Myocyte (in vitro differentiated cells): ENCODE measurements around the gene TESMIN. TPM values are rescaled to one million over a fixed set of nuclear protein-coding genes. Genes with fewer than 3 reads are reported as not detected.

ENCODE experiments used
- DNase-seq: peaks from one replicate; pipeline ENCODE4 v3.0.0-alpha.2; 2012; ENCODE audit warnings: low read depth
- polyA plus RNA-seq: library from polyadenylated mRNA; unstranded; fragments of >200 nt; gene quantifications from one replicate; pipeline ENCODE4 v1.2.1, GENCODE V29; 2012; ENCODE audit warnings: missing spikeins
- total RNA-seq: library from RNA; depleted of rRNA; stranded (reverse); fragments of >200 nt; gene quantifications from 2 replicates; pipeline ENCODE4 v1.2.3, GENCODE V29; 2014

TESMIN gene, protein sequence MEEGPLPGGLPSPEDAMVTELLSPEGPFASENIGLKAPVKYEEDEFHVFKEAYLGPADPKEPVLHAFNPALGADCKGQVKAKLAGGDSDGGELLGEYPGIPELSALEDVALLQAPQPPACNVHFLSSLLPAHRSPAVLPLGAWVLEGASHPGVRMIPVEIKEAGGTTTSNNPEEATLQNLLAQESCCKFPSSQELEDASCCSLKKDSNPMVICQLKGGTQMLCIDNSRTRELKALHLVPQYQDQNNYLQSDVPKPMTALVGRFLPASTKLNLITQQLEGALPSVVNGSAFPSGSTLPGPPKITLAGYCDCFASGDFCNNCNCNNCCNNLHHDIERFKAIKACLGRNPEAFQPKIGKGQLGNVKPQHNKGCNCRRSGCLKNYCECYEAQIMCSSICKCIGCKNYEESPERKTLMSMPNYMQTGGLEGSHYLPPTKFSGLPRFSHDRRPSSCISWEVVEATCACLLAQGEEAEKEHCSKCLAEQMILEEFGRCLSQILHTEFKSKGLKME
- not detected in 2 replicates for total RNA-seq
- not detected for polyA plus RNA-seq

DNA sequence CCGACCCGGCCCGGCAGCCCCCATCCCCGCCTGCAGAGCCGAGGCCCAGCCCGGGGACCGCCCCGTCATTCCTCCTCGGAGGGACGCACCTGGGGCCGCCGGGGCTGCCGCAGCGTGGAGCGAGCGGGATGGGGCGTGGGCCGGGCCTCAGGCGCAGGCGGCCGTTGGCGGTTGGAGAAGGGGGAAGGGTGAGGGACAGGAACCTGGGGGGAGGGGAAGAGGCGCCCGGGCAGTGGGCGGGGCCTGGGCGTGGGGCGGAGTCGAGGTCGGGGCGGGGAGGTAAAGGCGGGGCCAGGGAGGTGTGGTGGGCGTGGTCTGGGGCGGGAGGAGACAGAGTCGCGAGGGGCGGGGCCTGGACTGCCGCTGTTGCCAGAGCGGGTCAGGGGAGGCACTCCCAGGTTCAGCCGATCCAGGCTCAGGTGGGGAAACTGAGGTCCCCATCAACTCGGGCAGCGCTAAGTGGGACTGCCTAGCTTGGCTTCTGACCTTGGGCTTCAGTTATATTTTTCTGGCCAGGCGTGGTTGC is at the start of gene TESMIN:
TSS of gene TESMIN (minus strand) at position 190 of the 526 bp plus-strand sequence. CDS start 860 bp downstream, outside the sequence.
- no peak for DNase-seq

- no peak for DNase-seq
These were observed 47.0 kb upstream of the TESMIN start for GRCh38 chr11:68798221-68798813.

DNA sequence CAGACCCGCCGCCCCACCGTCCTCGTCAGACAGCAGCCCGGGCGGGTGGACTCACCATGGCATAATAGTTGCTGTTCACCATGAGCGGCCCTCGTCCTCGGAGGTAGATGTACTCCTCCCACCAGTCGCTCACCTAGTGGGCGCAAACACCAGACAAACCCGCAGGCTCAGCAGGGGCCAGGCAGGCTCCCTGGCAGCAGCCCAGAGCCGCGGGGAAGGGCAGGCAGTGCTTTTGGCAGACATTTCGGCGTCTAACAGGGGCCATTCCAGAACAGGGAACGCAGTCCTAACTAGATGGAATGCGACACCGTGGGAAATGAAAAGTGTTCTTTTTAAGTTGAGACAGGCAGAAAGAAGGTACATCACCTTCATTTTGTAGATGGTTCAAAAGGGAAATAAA is 45.5 kb upstream of the TESMIN start:
- DNase-seq: no peak

GRCh38 chr11:68792400-68792966 is 41.2 kb upstream of the TESMIN start:
- no peak for DNase-seq

DNA sequence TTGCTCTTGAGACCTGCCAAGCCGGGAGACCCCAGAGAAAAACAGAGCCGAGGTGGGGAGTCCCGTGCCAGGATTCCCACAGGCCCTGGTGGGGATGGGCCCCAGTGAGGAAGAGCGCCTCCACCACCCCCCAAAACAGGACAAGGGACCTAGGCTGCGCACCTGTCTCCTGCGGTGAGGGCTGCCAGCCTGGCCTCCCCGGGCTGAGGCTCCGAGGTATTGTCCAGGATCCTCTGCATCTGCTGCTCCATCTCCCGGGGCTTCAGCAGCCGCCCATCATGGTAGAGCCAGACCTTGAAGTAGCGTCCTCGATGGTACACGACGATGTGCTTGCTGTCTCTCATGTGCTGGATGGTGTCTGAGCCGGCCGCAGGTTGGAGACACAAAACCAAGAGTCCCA is 33.3 kb upstream of the TESMIN start:
- DNase-seq: no peak

DNA sequence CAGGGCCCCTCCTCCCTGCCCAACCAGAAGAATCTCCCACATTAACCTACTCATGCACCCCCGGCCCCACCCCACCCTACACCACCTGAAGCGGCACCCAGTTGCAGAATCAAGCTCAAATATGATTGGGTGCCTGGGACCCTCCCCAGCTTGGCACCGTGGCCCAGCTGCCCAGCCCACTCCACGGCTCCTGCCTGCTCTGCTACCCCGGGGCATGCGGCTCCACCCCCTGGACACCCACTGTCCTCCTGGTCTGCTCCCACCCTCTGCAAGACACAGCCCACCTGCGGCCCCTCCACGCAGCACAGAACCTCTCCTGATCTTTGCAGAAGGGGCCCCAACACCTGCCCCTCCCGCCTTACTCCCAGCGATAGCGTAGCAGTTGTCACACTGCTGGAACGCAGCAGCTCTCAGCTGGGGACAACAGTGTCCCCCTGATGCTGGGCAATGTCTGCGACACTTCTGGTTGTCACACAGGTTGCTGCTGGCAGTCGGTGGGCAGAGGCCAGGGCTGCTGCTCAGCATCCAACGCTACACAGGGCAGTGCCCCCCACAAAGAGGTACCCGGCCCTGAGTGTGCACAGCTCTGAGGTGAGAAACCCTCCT is 32.0 kb upstream of the TESMIN start:
- no peak for DNase-seq

DNA sequence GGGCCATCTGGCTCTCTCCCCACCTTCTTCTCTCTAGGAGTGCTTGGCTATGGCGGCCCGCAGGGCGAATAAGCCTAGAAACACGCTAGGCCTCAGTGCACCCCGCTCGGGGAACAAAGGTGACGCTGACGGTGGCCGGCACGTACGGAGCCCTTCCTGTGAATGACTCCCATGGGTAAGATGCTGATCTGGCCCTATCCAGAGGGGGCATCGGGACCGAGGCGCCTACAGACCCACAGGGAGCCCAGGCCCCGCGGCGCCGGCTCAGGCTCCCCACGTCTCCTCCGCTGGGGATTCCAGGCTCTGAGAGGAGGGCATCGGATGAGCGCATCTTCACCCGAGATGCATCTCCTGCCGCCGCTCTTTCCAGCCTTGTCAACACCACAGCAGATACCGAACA is 31.4 kb upstream of the TESMIN start:
- DNase-seq: no peak

DNA sequence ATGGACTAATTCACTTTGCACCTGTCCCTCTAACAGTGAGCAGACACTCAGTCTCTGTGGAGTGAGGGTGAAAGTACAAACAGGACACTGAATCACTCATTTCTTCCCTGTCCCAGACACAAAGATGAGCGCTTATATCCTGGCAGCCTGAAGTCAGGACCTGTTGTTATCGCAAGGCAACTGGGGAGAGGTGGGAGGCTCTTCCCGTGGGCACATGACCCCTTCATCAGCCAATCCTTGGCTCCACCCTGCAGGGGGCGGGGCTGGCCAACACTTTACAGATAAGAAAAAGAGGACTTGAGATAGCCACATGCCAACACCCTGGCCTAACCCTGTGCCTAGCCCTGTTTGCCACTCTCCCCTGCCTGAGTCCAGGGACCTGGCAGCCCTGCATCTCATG is 29.5 kb upstream of the TESMIN start:
- no peak for DNase-seq

- DNase-seq: no peak
These were observed 26.9 kb upstream of the TESMIN start for GRCh38 chr11:68778205-68778604.

GRCh38 chr11:68776442-68777235 is 25.3 kb upstream of the TESMIN start:
- DNase-seq: peak; percentile 17

- no peak for DNase-seq
These were observed 24.6 kb upstream of the TESMIN start for GRCh38 chr11:68775951-68776388.

- no peak for DNase-seq
These were observed 22.9 kb upstream of the TESMIN start for GRCh38 chr11:68774194-68774585.

GRCh38 chr11:68773521-68774193 is 22.3 kb upstream of the TESMIN start:
- DNase-seq: peak; percentile 6

DNA sequence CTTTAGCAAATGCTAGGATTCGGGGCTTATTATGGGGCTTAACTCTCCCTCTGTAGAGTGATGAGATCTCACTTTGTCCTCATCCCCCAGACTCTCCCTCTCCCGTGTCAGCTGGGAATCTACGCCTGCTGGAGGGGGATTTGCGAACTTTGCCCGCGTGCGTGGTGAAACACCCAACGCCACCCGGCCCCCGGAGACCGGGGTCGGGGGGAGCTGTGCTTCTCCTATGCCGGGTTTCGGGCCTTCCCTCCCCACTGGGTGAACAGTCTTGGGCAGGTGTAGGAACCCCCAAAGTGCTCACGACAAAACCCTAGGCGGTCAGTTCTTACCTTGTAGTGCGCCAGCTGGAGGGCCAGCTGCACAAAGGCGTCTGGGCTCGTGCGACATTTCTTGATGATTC is 21.6 kb upstream of the TESMIN start:
- DNase-seq: no peak

- DNase-seq: no peak
These were observed 19.5 kb upstream of the TESMIN start for GRCh38 chr11:68770781-68771180.

GRCh38 chr11:68767672-68768071 is 16.4 kb upstream of the TESMIN start:
- DNase-seq: no peak

DNA sequence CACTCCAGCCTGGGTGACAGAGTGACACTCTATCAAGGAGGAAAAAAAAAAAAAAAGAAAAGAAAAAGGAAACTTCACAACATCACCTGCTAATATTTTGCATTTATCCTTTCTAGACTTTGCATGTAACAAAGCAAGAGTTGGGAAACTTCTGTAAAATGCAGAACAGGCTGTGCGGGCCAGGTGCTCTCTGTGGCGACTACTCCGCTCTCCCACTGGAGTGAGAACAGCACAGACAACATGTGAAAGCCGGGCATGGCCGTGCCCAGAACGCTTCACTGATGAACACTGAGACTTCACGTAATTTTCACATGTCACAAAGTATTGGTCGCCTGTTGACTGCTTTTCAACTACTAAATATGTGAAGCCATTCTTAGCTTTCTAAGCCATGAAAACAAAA is 15.5 kb upstream of the TESMIN start:
- no peak for DNase-seq

DNA sequence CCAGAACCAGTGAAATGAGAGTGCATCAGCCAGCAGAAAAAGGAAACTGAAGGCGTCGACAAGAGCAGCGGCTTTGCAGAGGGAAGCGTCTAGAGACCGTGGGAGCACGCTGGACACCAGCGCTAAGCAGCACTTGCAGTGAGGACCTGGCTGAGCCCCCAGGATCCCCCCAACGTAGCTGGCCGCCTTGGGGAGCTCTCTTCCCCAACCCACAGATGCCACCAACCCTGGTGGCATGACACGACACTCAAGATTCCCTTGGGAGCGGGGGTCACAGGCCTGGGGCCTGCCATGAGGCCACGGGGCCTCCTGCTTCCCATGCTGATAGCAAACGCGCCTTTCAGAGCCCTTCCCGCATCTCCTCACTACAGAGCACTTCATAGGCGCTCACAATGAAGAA is 13.4 kb upstream of the TESMIN start:
- DNase-seq: no peak

DNA sequence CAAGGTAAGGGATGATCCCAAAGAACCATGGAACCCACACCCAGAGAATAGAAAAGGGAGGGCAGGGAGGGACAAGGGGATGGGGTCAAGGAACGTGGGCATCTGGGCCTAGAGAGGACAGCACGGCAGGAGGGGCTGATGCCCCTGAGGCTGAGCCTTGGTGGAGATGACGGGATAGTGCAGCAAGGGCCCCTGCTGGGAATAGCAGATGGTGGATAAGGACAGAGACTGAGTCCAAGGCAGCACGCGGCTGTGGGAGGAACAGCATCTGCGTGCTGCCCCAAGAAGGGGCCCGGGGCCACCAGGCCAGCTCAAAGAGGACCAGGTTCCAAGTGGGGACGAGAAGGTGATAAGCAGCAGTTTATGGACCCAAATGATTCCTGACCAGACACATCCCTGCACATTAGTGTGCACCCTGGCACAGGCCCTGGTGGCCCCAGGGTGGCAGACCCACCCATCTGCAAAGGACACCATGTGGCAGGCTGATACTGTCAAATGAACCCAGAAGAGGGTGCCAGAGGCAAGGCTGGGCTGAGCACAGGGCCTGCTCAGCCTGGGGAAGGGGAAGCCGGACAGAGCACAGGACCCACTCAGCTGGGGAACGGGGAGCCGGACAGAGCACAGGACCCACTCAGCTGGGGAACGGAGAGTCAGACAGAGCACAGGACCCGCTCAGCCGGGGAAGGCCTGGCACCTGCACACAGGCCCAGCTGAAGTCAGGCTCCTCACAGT is 12.8 kb upstream of the TESMIN start:
- no peak for DNase-seq
